ENCODE data around the gene PLPP4. TPM values are rescaled to one million over a fixed set of nuclear protein-coding genes. Genes with fewer than 3 reads are reported as not detected.

PLPP4 gene
- total RNA-seq, 1 donor from 2014 or later: under 0.01 TPM

GRCh38 chr10:120527691-120528090, 70.7 kb downstream of the PLPP4 start:
- DNase-seq: no peak

GRCh38 chr10:120530699-120531098, 73.7 kb downstream of the PLPP4 start:
- no peak for DNase-seq

GRCh38 chr10:120538091-120538490, 81.1 kb downstream of the PLPP4 start:
- DNase-seq: no peak

DNA sequence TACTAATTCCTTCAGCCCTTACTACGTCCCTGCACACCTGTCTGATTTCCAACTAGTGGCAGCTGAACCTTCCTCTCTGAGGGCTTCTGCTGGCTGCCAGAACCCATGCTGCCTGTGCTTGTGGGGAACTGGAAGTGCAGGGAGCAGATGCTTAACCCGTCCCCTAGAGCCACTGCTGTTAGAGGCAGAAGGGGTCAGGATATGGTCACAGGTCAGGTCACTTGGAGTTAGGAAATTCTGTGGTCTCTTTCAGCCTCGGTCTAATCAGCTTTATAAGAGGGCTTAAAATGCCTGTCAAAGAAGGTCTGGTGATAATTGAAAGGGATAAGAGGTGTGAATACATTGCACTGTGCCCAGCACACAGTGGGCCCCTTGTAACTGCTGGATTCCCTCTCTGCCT, 82.0 kb downstream of the PLPP4 start:
- DNase-seq: no peak

- no peak for DNase-seq
Measured at GRCh38 chr10:120540486-120540885, 83.5 kb downstream of the PLPP4 start.

- no peak for DNase-seq
Measured at GRCh38 chr10:120541984-120542383, 85.0 kb downstream of the PLPP4 start.

- no peak for DNase-seq
Measured at GRCh38 chr10:120542591-120542990, 85.6 kb downstream of the PLPP4 start.

DNA sequence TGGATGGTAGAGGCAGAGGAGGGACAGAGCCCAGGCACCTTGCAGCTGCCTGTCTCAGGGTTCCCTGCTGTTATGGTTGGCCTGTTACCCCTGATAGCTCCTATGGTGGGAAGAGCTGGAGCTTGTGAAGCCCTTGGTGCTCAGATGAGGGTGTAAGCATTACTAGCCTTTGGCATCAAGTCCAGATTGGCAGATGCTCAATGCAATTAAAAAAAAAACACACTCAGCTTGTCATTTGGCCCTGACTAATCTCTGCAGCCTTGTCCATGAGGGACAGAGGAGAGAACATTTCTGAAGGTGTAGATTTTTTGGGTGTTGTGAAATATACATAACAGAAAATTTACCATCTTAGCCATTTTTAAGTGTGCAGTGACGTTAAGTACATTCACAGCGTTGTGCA, 86.3 kb downstream of the PLPP4 start:
- no peak for DNase-seq

DNA sequence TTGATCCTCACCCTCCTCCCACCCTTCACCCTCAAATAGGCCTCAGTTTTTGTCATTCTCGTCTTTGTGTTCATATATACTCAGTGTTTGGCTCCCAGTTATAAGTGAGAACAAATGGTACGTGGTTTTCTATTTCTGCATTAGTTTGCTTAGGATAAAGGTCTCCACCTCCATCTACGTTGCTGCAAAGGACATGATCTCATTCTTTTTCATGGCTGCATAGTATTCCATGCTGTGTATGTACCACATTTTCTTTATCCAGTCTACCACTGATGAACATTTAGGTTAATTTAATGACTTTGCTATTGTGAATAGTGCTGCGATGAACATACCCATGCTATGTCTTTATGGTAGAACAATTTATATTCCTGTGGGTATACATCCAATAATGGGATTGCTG, 91.2 kb downstream of the PLPP4 start:
- DNase-seq: no peak

GRCh38 chr10:120552262-120552661, 95.2 kb downstream of the PLPP4 start:
- no peak for DNase-seq

DNA sequence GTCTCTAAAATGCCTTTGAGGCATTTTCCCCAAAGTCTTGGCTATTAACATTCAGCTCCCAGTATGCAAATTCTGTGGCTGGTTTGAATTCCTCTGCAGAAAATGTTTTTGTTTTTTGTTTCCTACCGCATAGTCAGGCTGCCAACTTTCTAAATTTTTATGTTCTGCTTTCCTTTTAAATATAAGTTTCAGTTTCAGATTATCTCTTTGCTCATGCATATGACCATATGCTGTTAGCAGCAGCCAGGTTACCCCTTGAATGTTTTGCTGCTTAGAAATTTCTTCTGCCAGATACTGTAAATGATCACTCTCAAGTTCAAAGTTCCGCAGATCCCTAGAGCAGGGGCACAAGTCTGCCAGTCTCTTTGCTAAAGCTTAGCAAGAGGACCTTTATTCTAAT, 96.9 kb downstream of the PLPP4 start:
- DNase-seq: no peak

GRCh38 chr10:120555436-120555835, 98.4 kb downstream of the PLPP4 start:
- no peak for DNase-seq

GRCh38 chr10:120555842-120556532, 99.0 kb downstream of the PLPP4 start:
- DNase-seq: no peak

DNA sequence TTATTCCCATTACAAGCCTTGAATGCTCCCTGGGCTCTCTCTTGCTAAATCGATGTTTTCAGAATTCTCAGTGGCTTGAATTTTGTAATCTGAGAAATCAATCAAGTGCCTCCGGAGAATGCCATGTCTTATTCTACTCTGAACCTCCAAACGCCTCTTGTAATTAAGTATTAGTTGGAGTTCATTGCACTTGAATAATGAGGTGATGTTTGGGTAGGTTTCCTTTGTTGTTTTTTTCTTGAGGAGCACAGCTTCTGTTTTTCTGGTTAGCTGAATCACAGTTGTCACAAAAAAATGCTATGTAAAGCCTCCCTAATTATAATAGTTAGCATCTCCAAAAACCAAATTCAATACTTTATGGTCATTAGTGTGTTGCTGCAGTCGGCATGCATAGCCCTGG, 100.3 kb downstream of the PLPP4 start:
- no peak for DNase-seq

DNA sequence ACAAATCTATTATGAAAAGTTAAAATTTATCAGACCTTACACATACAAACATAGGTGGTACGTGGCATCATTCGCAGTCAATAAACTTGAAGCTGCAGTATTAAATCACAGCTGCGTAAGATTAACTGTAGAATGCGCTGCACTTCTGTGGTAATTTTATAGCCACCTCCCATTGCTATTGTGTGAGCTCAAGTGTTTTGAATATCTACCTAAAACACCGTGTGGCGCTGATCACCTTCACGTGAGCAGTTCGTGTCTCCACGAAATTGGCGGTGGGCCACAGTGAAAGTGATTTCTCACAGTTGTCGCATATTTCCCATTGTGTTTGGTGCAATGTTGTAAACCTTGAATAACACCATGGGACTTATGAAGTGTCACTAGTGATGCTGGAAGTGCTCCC, 102.8 kb downstream of the PLPP4 start:
- no peak for DNase-seq

DNA sequence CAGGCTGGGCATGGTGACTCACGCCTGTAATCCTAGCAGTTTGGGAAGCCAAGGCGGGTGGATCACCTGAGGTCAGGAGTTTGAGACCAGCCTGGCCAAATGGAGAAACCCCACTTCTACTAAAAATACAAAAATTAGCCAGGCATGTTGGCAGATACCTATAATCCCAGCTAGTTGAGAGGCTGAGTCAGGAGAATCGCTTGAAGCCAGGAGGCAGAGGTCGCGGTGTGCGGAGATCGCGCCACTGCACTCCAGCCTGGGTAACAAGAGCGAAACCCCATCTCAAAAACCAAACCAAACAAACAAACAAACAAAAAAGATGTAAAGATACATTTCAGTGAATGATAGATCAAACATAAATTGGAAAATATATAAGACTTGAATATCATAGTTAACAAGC, 105.9 kb downstream of the PLPP4 start:
- no peak for DNase-seq

GRCh38 chr10:120570418-120570817, 113.4 kb downstream of the PLPP4 start:
- DNase-seq: no peak

- DNase-seq: no peak
Measured at GRCh38 chr10:120571266-120571665, 114.2 kb downstream of the PLPP4 start.

DNA sequence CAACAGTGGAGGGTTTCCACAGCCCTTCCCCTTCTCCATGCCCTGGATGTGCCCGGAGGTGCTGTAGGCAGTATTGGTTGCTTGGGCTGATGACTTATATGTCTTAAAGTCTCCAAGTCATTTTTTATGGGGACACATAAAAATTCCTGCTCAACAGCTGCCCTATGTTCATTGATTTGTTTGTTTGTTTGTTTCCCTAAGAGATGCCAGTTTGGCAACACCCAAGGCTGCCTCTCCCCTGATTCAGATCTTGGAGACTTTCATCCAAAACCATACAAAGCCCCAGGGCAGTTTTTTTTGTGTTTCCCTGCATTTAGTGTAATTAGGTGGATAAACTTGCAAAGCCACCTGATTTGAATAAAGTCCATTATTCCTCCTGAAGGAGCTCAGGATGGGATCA, 115.3 kb downstream of the PLPP4 start:
- DNase-seq: no peak

DNA sequence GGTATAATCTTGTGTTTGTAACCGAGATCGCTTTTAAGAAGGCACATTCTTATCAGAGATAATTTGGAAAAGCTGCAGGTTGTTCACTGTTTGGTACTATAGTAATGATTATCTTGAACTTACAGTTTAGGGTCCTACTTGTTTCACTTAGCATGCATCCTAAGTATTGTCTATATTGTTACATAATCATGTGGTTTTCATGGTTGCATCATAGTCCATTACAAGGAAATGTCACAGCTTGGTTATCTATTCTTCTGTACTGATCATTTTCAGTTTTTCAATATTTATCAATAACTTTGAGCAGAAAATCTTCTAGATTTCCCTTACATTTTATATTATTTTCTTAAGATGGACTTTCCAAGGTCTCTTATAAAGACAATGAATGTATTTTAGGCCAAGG, 116.3 kb downstream of the PLPP4 start:
- no peak for DNase-seq

DNA sequence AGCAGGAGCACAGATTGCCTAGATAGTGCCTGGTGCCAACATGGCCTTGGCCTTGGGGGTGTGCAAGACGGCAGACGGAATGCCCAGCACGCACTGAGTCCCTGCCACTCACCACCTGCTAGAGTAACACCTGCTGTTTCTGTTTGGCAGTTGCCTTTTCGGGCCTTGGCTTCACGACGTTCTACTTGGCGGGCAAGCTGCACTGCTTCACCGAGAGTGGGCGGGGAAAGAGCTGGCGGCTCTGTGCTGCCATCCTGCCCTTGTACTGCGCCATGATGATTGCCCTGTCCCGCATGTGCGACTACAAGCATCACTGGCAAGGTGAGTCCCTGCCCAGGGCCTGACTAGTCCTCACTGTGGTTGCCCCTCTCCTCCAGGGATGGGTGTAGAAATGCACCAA, 118.0 kb downstream of the PLPP4 start:
- DNase-seq: no peak

- DNase-seq: no peak
Measured at GRCh38 chr10:120575411-120575810, 118.4 kb downstream of the PLPP4 start.

- no peak for DNase-seq
Measured at GRCh38 chr10:120578134-120578533, 121.1 kb downstream of the PLPP4 start.

GRCh38 chr10:120578890-120579289, 121.9 kb downstream of the PLPP4 start:
- DNase-seq: no peak

All from dermis blood vessel endothelial cell (primary cell).